Inferior parietal cortex (tissue), 1 donor: ENCODE data around the gene RBKS.
A peak's percentile ranks its signal among the peaks of the same experiment; 100 is the strongest.
"Not testable (repeated sequence)": the region's sequence is repeated elsewhere in the genome, so short reads cannot be mapped to it uniquely, and the experiment has no call there.

Source experiments
- DNase-seq: peaks from one replicate; pipeline ENCODE4 v3.0.0-alpha.2; 2016; ENCODE audit errors: extremely low spot score

The RBKS gene

GRCh38 chr2:27906074-27906473 lies 15.9 kb upstream of the RBKS start:
- DNase-seq = no peak

- DNase-seq = no peak
Measured at GRCh38 chr2:27904405-27904665, 14.1 kb upstream of the RBKS start.

GRCh38 chr2:27903649-27904404 lies 13.6 kb upstream of the RBKS start:
- no peak for DNase-seq

GRCh38 chr2:27903018-27903417 lies 12.8 kb upstream of the RBKS start:
- no peak for DNase-seq

GRCh38 chr2:27902098-27902497 lies 11.9 kb upstream of the RBKS start:
- DNase-seq = no peak

- no peak for DNase-seq
Measured at GRCh38 chr2:27901234-27901633, 11.0 kb upstream of the RBKS start.

GRCh38 chr2:27897717-27898116 lies 7.5 kb upstream of the RBKS start:
- no peak for DNase-seq

- DNase-seq = no peak
Measured at GRCh38 chr2:27893006-27893405, 2.8 kb upstream of the RBKS start.

- DNase-seq = no peak
Measured at GRCh38 chr2:27891673-27892105, 1.5 kb upstream of the RBKS start.

- DNase-seq = peak; percentile 60
Measured at GRCh38 chr2:27890924-27891672, 911 bp upstream of the RBKS start.

GRCh38 chr2:27889774-27890145 lies 427 bp downstream of the RBKS start:
- DNase-seq = no peak

GRCh38 chr2:27888790-27889189 lies 1.4 kb downstream of the RBKS start:
- DNase-seq = no peak

- no peak for DNase-seq
Measured at GRCh38 chr2:27887830-27888229, 2.4 kb downstream of the RBKS start.

GRCh38 chr2:27887111-27887510 lies 3.1 kb downstream of the RBKS start:
- no peak for DNase-seq

- DNase-seq = no peak
Measured at GRCh38 chr2:27886322-27886721, 3.9 kb downstream of the RBKS start.

GRCh38 chr2:27885661-27886060 lies 4.5 kb downstream of the RBKS start:
- no peak for DNase-seq

GRCh38 chr2:27885234-27885633 lies 5.0 kb downstream of the RBKS start:
- no peak for DNase-seq

- DNase-seq = no peak
Measured at GRCh38 chr2:27884601-27885000, 5.6 kb downstream of the RBKS start.

GRCh38 chr2:27882584-27882922 lies 7.6 kb downstream of the RBKS start:
- DNase-seq = not testable (repeated sequence)

- DNase-seq = not testable (repeated sequence)
Measured at GRCh38 chr2:27881815-27882583, 8.2 kb downstream of the RBKS start.

GRCh38 chr2:27878825-27879224 lies 11.4 kb downstream of the RBKS start:
- no peak for DNase-seq

GRCh38 chr2:27875089-27875881 lies 14.9 kb downstream of the RBKS start:
- no peak for DNase-seq
